ENCODE data around the gene NMNAT2.

- TF ChIP-seq CTCF (IDR thresholded peaks at IDR 0.05) (no peak), EP300 (IDR thresholded peaks at IDR 0.05) (no peak)
These were observed 62.4 kb downstream of the NMNAT2 start for GRCh38 chr1:183355797-183356196.

Measured in ovary (tissue), 3 donors.